Measurements from ENCODE around the gene PGA4. TPM values are rescaled to one million over a fixed set of nuclear protein-coding genes. Genes with fewer than 3 reads are reported as not detected.

Gene PGA4
- total and polyA plus RNA-seq, 2 donors (not counting 3 experiments of a cell fraction or from before 2014, with no cell fraction given) = 0.15 TPM; not detected in 1

GRCh38 chr11:61172888-61173287 is 49.3 kb upstream of the PGA4 start:
- H3K4me3 ChIP-seq (replicated peaks in 1 of 3; ENCODE audit: insufficient read depth in 1 of 3, low read depth in 1 of 3, low read length in 3 of 3) = no peak overlapping the region
- H3K9me1 ChIP-seq (replicated peaks; ENCODE audit: control insufficient read depth, extremely low read depth, insufficient read depth, low read length) = no peaks in the 10 kb centered on the region
- H3K27me3 ChIP-seq (ENCODE audit: control insufficient read depth in 2 of 2, insufficient read depth in 2 of 2, low read length in 2 of 2) = peaks cover 5 to 18% of the 10 kb centered on the region in 2 experiments
- H3K4me2 ChIP-seq (ENCODE audit: insufficient read depth, low read length) = no peak overlapping the region
- TF ChIP-seq JUN (IDR thresholded peaks at IDR 0.05; ENCODE audit: borderline replicate concordance, insufficient read depth, insufficient read length, low read depth) (no peak), MAX (IDR thresholded peaks at IDR 0.05; ENCODE audit: insufficient read depth, insufficient read length) (no peak), FOS (IDR thresholded peaks at IDR 0.05; ENCODE audit: borderline replicate concordance, insufficient read depth, low read length) (no peak), MYC (IDR thresholded peaks at IDR 0.05; ENCODE audit: low read depth, low read length) (no peak), POLR2A (IDR thresholded peaks at IDR 0.05; ENCODE audit: low read depth, low read length) (no peak), CTCF (IDR thresholded peaks at IDR 0.05; ENCODE audit: extremely low read depth in 1 of 2, insufficient read depth in 1 of 2, low read depth in 1 of 2, low read length in 2 of 2) (no peak), GATA2 (IDR thresholded peaks at IDR 0.05; ENCODE audit: insufficient read depth, insufficient read length, low read depth, low read length) (no peak), POLR2AphosphoS5 (IDR thresholded peaks at IDR 0.05; ENCODE audit: insufficient read depth, low read depth, low read length) (no peak), EZH2 (IDR thresholded peaks at IDR 0.05; ENCODE audit: borderline replicate concordance, low read depth, low read length, severe bottlenecking) (no peak)
- H3K79me2 ChIP-seq (ENCODE audit: control insufficient read depth, insufficient read depth, low read length) = no peaks in the 10 kb centered on the region
- H3K4me1 ChIP-seq (ENCODE audit: control insufficient read depth, extremely low read depth, insufficient read depth, low read length) = no peaks in the 10 kb centered on the region
- H3K9ac ChIP-seq (replicated peaks; ENCODE audit: extremely low read depth, insufficient read depth, low read length) = no peak overlapping the region
- dilution Hi-C loops (cut with MboI; ENCODE audit: extremely low pct_ligation_motif_present, low sequenced_read_pairs) (no loop called here), intact Hi-C loops (cut with micrococcal nuclease) (no loop called here)
- H2AFZ ChIP-seq (ENCODE audit: low read depth, low read length) = no peak overlapping the region
- no peaks in the 10 kb centered on the region for H3K9me3 ChIP-seq (replicated peaks; ENCODE audit: control insufficient read depth, insufficient read depth, low read length)
- H4K20me1 ChIP-seq (replicated peaks; ENCODE audit: control insufficient read depth, extremely low read depth, insufficient read depth, low read length) = no peaks in the 10 kb centered on the region
- ChIA-PET POLR2A (no interaction called here), CTCF (no interaction called here)
- H3K36me3 ChIP-seq (ENCODE audit: control insufficient read depth in 2 of 2, extremely low read depth in 1 of 2, insufficient read depth in 2 of 2, low read length in 2 of 2) = no peaks in the 10 kb centered on the region
- FAIRE-seq (no peak), DNase-seq (ENCODE audit: low read depth, low spot score) (no peak)
- BruUV-seq (replicated peaks) = no TSS peak
- H3K27ac ChIP-seq (ENCODE audit: insufficient read depth, low read depth, low read length) = no peak overlapping the region

Measured in endothelial cell of umbilical vein (primary cell).